ENCODE data around the gene MAP3K15. TPM values are rescaled to one million over a fixed set of nuclear protein-coding genes. Genes with fewer than 3 reads are reported as not detected.

The MAP3K15 gene
- total RNA-seq, 2 experiments from 2014 or later, result 0.14 TPM; not detected in 1

DNA sequence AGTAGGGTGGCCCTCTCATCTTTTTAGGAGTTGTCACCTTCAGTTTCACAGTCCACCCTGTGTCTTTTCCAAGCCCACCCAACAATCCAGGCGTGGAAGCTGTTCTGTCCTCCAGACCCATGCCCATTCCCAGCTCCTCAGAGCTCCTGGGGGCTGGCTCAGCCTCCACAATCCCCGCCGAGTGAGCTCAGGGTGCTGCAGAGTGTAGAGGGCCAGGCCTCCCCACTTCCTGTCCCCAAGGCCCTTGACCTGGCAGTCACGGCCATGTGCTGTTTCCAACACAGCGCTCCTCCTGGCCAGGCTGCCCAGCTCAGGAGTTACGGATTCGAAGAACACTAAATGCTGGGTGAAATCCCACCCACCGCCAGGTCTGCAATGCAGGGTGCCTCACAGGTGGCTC lies 139.8 kb downstream of the MAP3K15 start:
- Mint-ChIP-seq H3K9me3 (no peaks in the 10 kb centered on the region), H3K4me1 (ENCODE audit: low read depth) (peaks cover 9% of the 10 kb centered on the region), H3K4me3 (no peak overlapping the region), H3K36me3 (ENCODE audit: low read depth) (no peaks in the 10 kb centered on the region), H3K27me3 (no peaks in the 10 kb centered on the region), H3K27ac (no peak overlapping the region)
- no peaks in the 10 kb centered on the region for H3K27me3 ChIP-seq (ENCODE audit: control insufficient read depth in 1 of 2, insufficient read depth in 2 of 2, low read length in 2 of 2)
- H3K4me1 ChIP-seq (ENCODE audit: insufficient read depth, low read length), result peaks cover 11% of the 10 kb centered on the region
- no peak overlapping the region for H3K4me3 ChIP-seq (ENCODE audit: low read length)
- CTCF ChIA-PET, result no interaction called here
- H3K36me3 ChIP-seq (ENCODE audit: insufficient read depth, low read length), result no peaks in the 10 kb centered on the region
- H3K9me3 ChIP-seq (ENCODE audit: control insufficient read depth in 1 of 2, insufficient read depth in 1 of 2, low read length in 2 of 2), result no peaks in the 10 kb centered on the region
- DNase-seq (no peak), ATAC-seq (ENCODE audit: poor library complexity) (no peak)
- H3K27ac ChIP-seq (ENCODE audit: low read depth in 1 of 2, low read length in 2 of 2), result no peak overlapping the region
- POLR2A ChIA-PET, result no interaction called here
- intact Hi-C loops (cut with DNase I, micrococcal nuclease), result loop anchor here in 1 of 2 experiments (10.0 kb wide), 1 partner anchor 159 kb away; no protein-coding TSS in a partner anchor
- TF ChIP-seq, protein P1, sequence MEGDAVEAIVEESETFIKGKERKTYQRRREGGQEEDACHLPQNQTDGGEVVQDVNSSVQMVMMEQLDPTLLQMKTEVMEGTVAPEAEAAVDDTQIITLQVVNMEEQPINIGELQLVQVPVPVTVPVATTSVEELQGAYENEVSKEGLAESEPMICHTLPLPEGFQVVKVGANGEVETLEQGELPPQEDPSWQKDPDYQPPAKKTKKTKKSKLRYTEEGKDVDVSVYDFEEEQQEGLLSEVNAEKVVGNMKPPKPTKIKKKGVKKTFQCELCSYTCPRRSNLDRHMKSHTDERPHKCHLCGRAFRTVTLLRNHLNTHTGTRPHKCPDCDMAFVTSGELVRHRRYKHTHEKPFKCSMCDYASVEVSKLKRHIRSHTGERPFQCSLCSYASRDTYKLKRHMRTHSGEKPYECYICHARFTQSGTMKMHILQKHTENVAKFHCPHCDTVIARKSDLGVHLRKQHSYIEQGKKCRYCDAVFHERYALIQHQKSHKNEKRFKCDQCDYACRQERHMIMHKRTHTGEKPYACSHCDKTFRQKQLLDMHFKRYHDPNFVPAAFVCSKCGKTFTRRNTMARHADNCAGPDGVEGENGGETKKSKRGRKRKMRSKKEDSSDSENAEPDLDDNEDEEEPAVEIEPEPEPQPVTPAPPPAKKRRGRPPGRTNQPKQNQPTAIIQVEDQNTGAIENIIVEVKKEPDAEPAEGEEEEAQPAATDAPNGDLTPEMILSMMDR (IDR thresholded peaks at IDR 0.05), result no peak

DNA sequence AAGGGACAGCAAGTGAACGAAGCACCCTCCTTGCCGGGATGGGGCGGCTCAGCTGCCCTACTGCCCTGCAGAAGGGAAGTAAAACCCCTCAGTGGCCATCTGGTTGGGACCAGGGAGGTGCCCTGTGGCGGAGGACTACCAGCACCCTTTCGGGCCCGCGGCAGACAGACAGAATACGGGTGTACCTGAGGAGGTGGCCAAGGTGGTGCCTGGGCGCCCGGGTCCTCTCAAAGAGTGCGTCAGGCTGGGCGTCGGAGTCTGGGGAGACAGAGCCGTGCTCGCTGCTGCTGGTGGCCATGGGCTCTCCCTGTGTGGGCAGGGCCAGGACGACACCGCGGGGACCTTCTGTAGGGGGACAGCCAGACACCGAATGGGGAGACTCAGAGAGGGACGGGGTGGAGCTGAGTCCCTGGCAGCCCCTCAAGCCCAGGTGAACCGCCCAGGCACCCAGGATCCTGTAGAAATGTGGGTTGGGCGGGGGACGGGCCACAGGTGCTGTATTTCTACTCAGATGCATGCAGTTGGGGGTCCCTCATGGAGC lies 141.9 kb downstream of the MAP3K15 start:
- ChIA-PET CTCF (no interaction called here), POLR2A (interaction anchor here (0.6 kb wide), 1 partner anchor 954 kb away, joined by 3 read pairs; no protein-coding TSS in a partner anchor)
- Mint-ChIP-seq H3K4me3 (no peak overlapping the region), H3K36me3 (ENCODE audit: low read depth) (no peaks in the 10 kb centered on the region), H3K9me3 (no peaks in the 10 kb centered on the region), H3K4me1 (ENCODE audit: low read depth) (peaks cover 9% of the 10 kb centered on the region), H3K27me3 (no peaks in the 10 kb centered on the region), H3K27ac (no peak overlapping the region)
- Histone ChIP-seq H3K27me3 (ENCODE audit: control insufficient read depth in 1 of 2, insufficient read depth in 2 of 2, low read length in 2 of 2) (no peaks in the 10 kb centered on the region), H3K9me3 (ENCODE audit: control insufficient read depth in 1 of 2, insufficient read depth in 1 of 2, low read length in 2 of 2) (no peaks in the 10 kb centered on the region), H3K4me1 (ENCODE audit: insufficient read depth, low read length) (peaks cover 11% of the 10 kb centered on the region), H3K4me3 (ENCODE audit: low read length) (no peak overlapping the region), H3K27ac (ENCODE audit: low read depth in 1 of 2, low read length in 2 of 2) (no peak overlapping the region), H3K36me3 (ENCODE audit: insufficient read depth, low read length) (no peaks in the 10 kb centered on the region)
- DNase-seq, result no peak
- no peak for ATAC-seq (ENCODE audit: poor library complexity)
- TF ChIP-seq, protein P1 (IDR thresholded peaks at IDR 0.05), result no peak
- intact Hi-C loops (cut with DNase I, micrococcal nuclease), result loop anchor here (5.0 to 10.0 kb wide), 5 partner anchors 144 to 694 kb away; partner anchors contain the start of genes BCLAF3 (in 1 of the 2) and MAP3K15 (in 1 of the 2)

DNA sequence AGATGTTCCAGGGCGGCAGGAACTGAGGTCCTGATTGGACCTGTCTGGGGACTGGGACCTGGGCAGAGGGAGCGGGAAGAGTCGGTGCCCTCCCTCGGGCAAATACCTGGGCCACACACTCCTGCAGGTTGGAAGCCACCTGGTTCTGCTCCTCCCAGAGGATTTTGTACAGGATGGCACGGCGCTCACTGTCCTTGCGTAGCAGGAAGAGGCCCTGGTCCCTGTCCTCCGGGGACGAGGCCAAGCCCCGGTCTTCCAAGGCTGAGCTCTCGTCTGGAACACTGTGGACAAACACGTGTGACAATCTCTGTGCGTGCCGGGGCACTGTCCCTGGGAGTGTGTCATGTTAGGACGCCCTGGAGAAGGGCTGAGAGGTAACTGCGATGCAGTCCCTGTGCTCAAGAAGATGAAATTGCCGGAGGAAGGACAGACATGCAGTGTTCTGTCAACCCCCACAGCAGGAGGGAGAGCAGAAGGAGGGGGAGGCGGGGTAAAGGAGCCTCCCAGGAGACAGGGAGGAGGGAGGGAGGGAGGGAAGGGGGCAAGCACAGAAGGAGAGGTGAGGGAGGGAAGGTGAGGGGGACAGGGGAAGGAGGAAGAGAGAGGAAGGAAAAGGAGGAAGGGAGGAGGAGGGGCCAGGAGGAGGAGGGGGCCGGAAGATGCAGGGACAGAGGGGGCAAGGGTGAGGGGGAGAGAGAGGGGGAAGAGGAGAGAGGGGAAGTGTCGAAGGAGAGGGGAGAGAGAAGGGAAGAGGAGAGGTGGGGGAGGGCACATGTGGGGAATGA lies 142.6 kb downstream of the MAP3K15 start:
- Histone ChIP-seq H3K36me3 (ENCODE audit: insufficient read depth, low read length) (no peaks in the 10 kb centered on the region), H3K4me1 (ENCODE audit: insufficient read depth, low read length) (peaks cover 11% of the 10 kb centered on the region), H3K9me3 (ENCODE audit: control insufficient read depth in 1 of 2, insufficient read depth in 1 of 2, low read length in 2 of 2) (no peaks in the 10 kb centered on the region), H3K4me3 (ENCODE audit: low read length) (peak overlapping the region; percentile 59), H3K27me3 (ENCODE audit: control insufficient read depth in 1 of 2, insufficient read depth in 2 of 2, low read length in 2 of 2) (no peaks in the 10 kb centered on the region), H3K27ac (ENCODE audit: low read depth in 1 of 2, low read length in 2 of 2) (no peak overlapping the region)
- H3K9me3 Mint-ChIP-seq, result no peaks in the 10 kb centered on the region
- DNase-seq (peak in 2 of 14 experiments; percentile 19 to 30), ATAC-seq (ENCODE audit: poor library complexity) (peak; percentile 55)
- TF ChIP-seq, protein P1 (IDR thresholded peaks at IDR 0.05), result no peak
- intact Hi-C loops (cut with DNase I, micrococcal nuclease), result loop anchor here (1.0 to 10.0 kb wide), 6 partner anchors 145 to 695 kb away; partner anchors contain the start of genes BCLAF3 (in 1 of the 2) and MAP3K15 (in 1 of the 2)
- no peak overlapping the region for H3K27ac Mint-ChIP-seq
- H3K27me3 Mint-ChIP-seq, result no peaks in the 10 kb centered on the region
- no peaks in the 10 kb centered on the region for H3K36me3 Mint-ChIP-seq (ENCODE audit: low read depth)
- peaks cover 9% of the 10 kb centered on the region for H3K4me1 Mint-ChIP-seq (ENCODE audit: low read depth)
- ChIA-PET POLR2A (interaction anchor here (0.6 to 1.5 kb wide), 2 partner anchors 10 to 954 kb away, joined by 3 to 4 read pairs; no protein-coding TSS in a partner anchor), CTCF (interaction anchor here (0.8 to 1.2 kb wide), 5 partner anchors 10 to 694 kb away, joined by 3 to 5 read pairs (median 3); no protein-coding TSS in a partner anchor)
- H3K4me3 Mint-ChIP-seq, result peak overlapping the region; percentile 80
